Measurements from ENCODE around the gene UBALD2. TPM values are rescaled to one million over a fixed set of nuclear protein-coding genes. Genes with fewer than 3 reads are reported as not detected.

UBALD2 gene
- total RNA-seq, 2 experiments from 2014 or later, result 86.4 to 238 TPM

- Histone ChIP-seq H3K36me3 (ENCODE audit: insufficient read depth, low read length) (peaks cover 38% of the 10 kb centered on the region), H4K20me1 (ENCODE audit: insufficient read depth, low read length) (no peaks in the 10 kb centered on the region), H3K4me3 (ENCODE audit: low read depth, low read length, poor library complexity, severe bottlenecking) (no peak within 1 kb of the TSS), H3K4me2 (ENCODE audit: low read length) (no peak within 1 kb of the TSS), H3K4me1 (ENCODE audit: insufficient read depth, low read length, poor library complexity, severe bottlenecking) (peaks cover 12% of the 10 kb centered on the region), H3K9me3 (ENCODE audit: low read length) (no peaks in the 10 kb centered on the region), H3K27ac (ENCODE audit: low read depth, low read length, poor library complexity, severe bottlenecking) (peak within 1 kb of the TSS; percentile 24), H3K9me2 (ENCODE audit: insufficient read depth, low read length) (no peaks in the 10 kb centered on the region), H2AFZ (ENCODE audit: low read length) (no peak within 1 kb of the TSS), H3K79me2 (ENCODE audit: insufficient read depth, low read depth, low read length) (no peaks in the 10 kb centered on the region)
- ChIA-PET CTCF (ENCODE audit: unreplicated experiment) (interaction anchor here (1.2 kb wide), 1 partner anchor 289 kb away, joined by 3 read pairs; no protein-coding TSS in a partner anchor), POLR2A (no interaction called here)
- BruUV-seq (replicated peaks), result no TSS peak
- intact Hi-C loops (cut with micrococcal nuclease; ENCODE audit: unreplicated experiment), result no loop called here
- TF ChIP-seq, protein P1, sequence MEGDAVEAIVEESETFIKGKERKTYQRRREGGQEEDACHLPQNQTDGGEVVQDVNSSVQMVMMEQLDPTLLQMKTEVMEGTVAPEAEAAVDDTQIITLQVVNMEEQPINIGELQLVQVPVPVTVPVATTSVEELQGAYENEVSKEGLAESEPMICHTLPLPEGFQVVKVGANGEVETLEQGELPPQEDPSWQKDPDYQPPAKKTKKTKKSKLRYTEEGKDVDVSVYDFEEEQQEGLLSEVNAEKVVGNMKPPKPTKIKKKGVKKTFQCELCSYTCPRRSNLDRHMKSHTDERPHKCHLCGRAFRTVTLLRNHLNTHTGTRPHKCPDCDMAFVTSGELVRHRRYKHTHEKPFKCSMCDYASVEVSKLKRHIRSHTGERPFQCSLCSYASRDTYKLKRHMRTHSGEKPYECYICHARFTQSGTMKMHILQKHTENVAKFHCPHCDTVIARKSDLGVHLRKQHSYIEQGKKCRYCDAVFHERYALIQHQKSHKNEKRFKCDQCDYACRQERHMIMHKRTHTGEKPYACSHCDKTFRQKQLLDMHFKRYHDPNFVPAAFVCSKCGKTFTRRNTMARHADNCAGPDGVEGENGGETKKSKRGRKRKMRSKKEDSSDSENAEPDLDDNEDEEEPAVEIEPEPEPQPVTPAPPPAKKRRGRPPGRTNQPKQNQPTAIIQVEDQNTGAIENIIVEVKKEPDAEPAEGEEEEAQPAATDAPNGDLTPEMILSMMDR (conservative IDR thresholded peaks at IDR 0.05; ENCODE audit: low read length), result no peak
- TF ChIP-seq EZH2phosphoT487 (IDR thresholded peaks at IDR 0.05; ENCODE audit: borderline replicate concordance, low read depth, low read length), result no peak
- no peak for DNase-seq (ENCODE audit: low spot score)
Observed at GRCh38 chr17:76307966-76308338, 42.8 kb downstream of the UBALD2 start, which contains the start of gene QRICH2. Gene QRICH2 (minus strand): TSS chr17:76308276. CDS start chr17:76307998, 278 bp downstream.

DNA sequence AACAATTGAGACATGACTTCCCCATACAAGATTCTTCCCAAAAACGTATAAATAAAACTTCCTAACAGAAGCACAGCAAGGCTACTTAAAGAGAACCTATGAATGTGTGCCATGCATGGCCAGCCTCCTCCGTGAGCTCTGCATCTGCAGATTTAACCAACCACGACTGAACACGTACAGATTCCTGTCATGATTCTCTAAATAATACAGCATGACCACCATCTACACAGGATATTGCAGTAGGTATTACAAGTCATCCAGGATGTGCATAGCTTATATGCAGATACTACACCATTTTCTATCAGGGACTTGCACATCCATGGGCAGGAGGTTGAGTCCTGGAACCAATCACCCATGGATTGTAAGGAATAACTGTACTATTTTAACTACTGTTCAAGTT, 44.3 kb downstream of the UBALD2 start:
- Histone ChIP-seq H3K9me3 (ENCODE audit: low read length) (no peaks in the 10 kb centered on the region), H3K79me2 (ENCODE audit: insufficient read depth, low read depth, low read length) (no peaks in the 10 kb centered on the region), H4K20me1 (ENCODE audit: insufficient read depth, low read length) (no peaks in the 10 kb centered on the region), H2AFZ (ENCODE audit: low read length) (no peak overlapping the region), H3K4me3 (ENCODE audit: low read depth, low read length, poor library complexity, severe bottlenecking) (no peak overlapping the region), H3K9me2 (ENCODE audit: insufficient read depth, low read length) (no peaks in the 10 kb centered on the region), H3K4me1 (ENCODE audit: insufficient read depth, low read length, poor library complexity, severe bottlenecking) (peaks cover 12% of the 10 kb centered on the region), H3K36me3 (ENCODE audit: insufficient read depth, low read length) (peaks cover 50% of the 10 kb centered on the region), H3K4me2 (ENCODE audit: low read length) (peak overlapping the region; percentile 29; the same call in 1 of the 2 replicates), H3K27ac (ENCODE audit: low read depth, low read length, poor library complexity, severe bottlenecking) (peak overlapping the region; percentile 24)
- POLR2A ChIA-PET, result interaction anchor here (0.6 to 2.0 kb wide), 4 partner anchors 43 to 195 kb away, joined by 4 to 5 read pairs (median 4); no protein-coding TSS in a partner anchor
- DNase-seq (ENCODE audit: low spot score), result peak; percentile 75
- no TSS peak for BruUV-seq (replicated peaks)
- intact Hi-C loops (cut with micrococcal nuclease; ENCODE audit: unreplicated experiment), result no loop called here
- TF ChIP-seq, protein P1 (conservative IDR thresholded peaks at IDR 0.05; ENCODE audit: low read length), result no peak
- no peak for TF ChIP-seq EZH2phosphoT487 (IDR thresholded peaks at IDR 0.05; ENCODE audit: borderline replicate concordance, low read depth, low read length)
- CTCF ChIA-PET (ENCODE audit: unreplicated experiment), result interaction anchor here (0.8 kb wide), 1 partner anchor 185 kb away, joined by 4 read pairs; no protein-coding TSS in a partner anchor

DNA sequence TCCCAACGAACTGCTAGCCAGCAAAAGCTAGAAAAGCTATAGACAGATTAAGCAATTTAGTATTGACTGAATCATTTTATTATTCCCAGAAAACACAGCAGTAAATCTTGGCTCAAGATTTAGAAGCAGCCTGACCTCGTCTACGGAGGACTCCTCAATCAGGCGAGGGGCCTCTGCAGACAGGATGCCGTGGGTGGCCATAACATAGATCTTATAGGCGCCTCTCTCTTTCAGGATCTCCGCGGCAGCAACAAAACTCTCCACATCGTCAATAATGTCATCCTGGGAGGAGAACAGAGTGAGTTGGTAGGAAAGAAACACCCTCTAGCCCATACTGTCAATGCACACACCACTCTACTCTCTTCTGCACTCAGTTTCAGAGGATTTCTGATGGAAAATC, 47.6 kb downstream of the UBALD2 start:
- H3K4me2 ChIP-seq (ENCODE audit: low read length), result no peak overlapping the region
- ChIA-PET POLR2A (interaction anchor here (0.8 kb wide), 1 partner anchor 33 kb away, joined by 3 read pairs; no protein-coding TSS in a partner anchor), CTCF (ENCODE audit: unreplicated experiment) (no interaction called here)
- DNase-seq (ENCODE audit: low spot score), result no peak
- no TSS peak for BruUV-seq (replicated peaks)
- intact Hi-C loops (cut with micrococcal nuclease; ENCODE audit: unreplicated experiment), result no loop called here
- no peaks in the 10 kb centered on the region for H3K79me2 ChIP-seq (ENCODE audit: insufficient read depth, low read depth, low read length)
- no peak overlapping the region for H3K4me3 ChIP-seq (ENCODE audit: low read depth, low read length, poor library complexity, severe bottlenecking)
- peaks cover 71% of the 10 kb centered on the region for H3K36me3 ChIP-seq (ENCODE audit: insufficient read depth, low read length)
- no peak overlapping the region for H2AFZ ChIP-seq (ENCODE audit: low read length)
- H3K9me3 ChIP-seq (ENCODE audit: low read length), result no peaks in the 10 kb centered on the region
- TF ChIP-seq, protein P1 (conservative IDR thresholded peaks at IDR 0.05; ENCODE audit: low read length), result no peak
- no peak for TF ChIP-seq EZH2phosphoT487 (IDR thresholded peaks at IDR 0.05; ENCODE audit: borderline replicate concordance, low read depth, low read length)
- peaks cover 12% of the 10 kb centered on the region for H3K4me1 ChIP-seq (ENCODE audit: insufficient read depth, low read length, poor library complexity, severe bottlenecking)
- H3K9me2 ChIP-seq (ENCODE audit: insufficient read depth, low read length), result no peaks in the 10 kb centered on the region
- no peak overlapping the region for H3K27ac ChIP-seq (ENCODE audit: low read depth, low read length, poor library complexity, severe bottlenecking)
- H4K20me1 ChIP-seq (ENCODE audit: insufficient read depth, low read length), result no peaks in the 10 kb centered on the region
